GM21737 (cell line): Measurements from ENCODE around the gene MCEMP1.

Experiments
- ATAC-seq: cut with Tn5 transposase; IDR thresholded peaks from one replicate; pipeline ENCODE4 v1.9.1; 2021; ENCODE audit warnings: mild to moderate bottlenecking, moderate library complexity; ENCODE audit not compliant: unreplicated experiment

The MCEMP1 gene

GRCh38 chr19:7694499-7694898 is 17.6 kb downstream of the MCEMP1 start:
- no peak for ATAC-seq

- ATAC-seq = no peak
Observed at GRCh38 chr19:7697721-7698287, 20.9 kb downstream of the MCEMP1 start.

GRCh38 chr19:7698583-7698982 is 21.7 kb downstream of the MCEMP1 start:
- ATAC-seq = no peak

- no peak for ATAC-seq
Observed at GRCh38 chr19:7699003-7699402, 22.1 kb downstream of the MCEMP1 start.

- ATAC-seq = no peak
Observed at GRCh38 chr19:7699417-7700401, 22.8 kb downstream of the MCEMP1 start.

GRCh38 chr19:7701049-7701653 is 24.3 kb downstream of the MCEMP1 start:
- ATAC-seq = no peak

GRCh38 chr19:7701654-7702457 is 25.0 kb downstream of the MCEMP1 start, which contains the start of gene FCER2:
Gene FCER2 (minus strand): TSS chr19:7702131. CDS start chr19:7699760, 2,371 bp downstream.
- ATAC-seq = peak; percentile 52

GRCh38 chr19:7703332-7703731 is 26.4 kb downstream of the MCEMP1 start:
- ATAC-seq = no peak

- ATAC-seq = no peak
Observed at GRCh38 chr19:7704280-7705060, 27.6 kb downstream of the MCEMP1 start.

- ATAC-seq = peak; percentile 41
Observed at GRCh38 chr19:7705387-7706187, 28.7 kb downstream of the MCEMP1 start.

- no peak for ATAC-seq
Observed at GRCh38 chr19:7706188-7706954, 29.5 kb downstream of the MCEMP1 start.

GRCh38 chr19:7706955-7707456 is 30.1 kb downstream of the MCEMP1 start:
- ATAC-seq = no peak

- no peak for ATAC-seq
Observed at GRCh38 chr19:7709932-7710460, 33.1 kb downstream of the MCEMP1 start.

- ATAC-seq = no peak
Observed at GRCh38 chr19:7710616-7711015, 33.7 kb downstream of the MCEMP1 start.

- no peak for ATAC-seq
Observed at GRCh38 chr19:7715671-7716070, 38.8 kb downstream of the MCEMP1 start.

GRCh38 chr19:7716762-7717161 is 39.9 kb downstream of the MCEMP1 start:
- no peak for ATAC-seq

- ATAC-seq = no peak
Observed at GRCh38 chr19:7718668-7719067, 41.8 kb downstream of the MCEMP1 start.

GRCh38 chr19:7720351-7720750 is 43.5 kb downstream of the MCEMP1 start:
- ATAC-seq = no peak
